Measurements from ENCODE around the gene PRICKLE3. TPM values are rescaled to one million over a fixed set of nuclear protein-coding genes. Genes with fewer than 3 reads are reported as not detected.

Gene PRICKLE3
- polyA plus RNA-seq, 6 donors from 2014 or later, result 3.6 to 8.6 (median 5.4) TPM; not detected in 1

GRCh38 chrX:49214996-49215526, 28.9 kb upstream of the PRICKLE3 start:
- Mint-ChIP-seq H3K4me3 (no peak overlapping the region), H3K4me1 (no peaks in the 10 kb centered on the region), H3K36me3 (peaks cover 0 to 10% of the 10 kb centered on the region in 2 donors), H3K27me3 (peaks cover 0 to 14% (median 9%) of the 10 kb centered on the region in 3 donors), H3K9me3 (peaks cover 0 to 16% (median 0%) of the 10 kb centered on the region in 7 donors), H3K27ac (no peak overlapping the region)
- DNase-seq (no peak), ATAC-seq (ENCODE audit: low read depth in 2 of 2) (no peak)

GRCh38 chrX:49214416-49214815, 28.2 kb upstream of the PRICKLE3 start:
- no peak for DNase-seq
- no peak overlapping the region for H3K4me3 Mint-ChIP-seq
- peaks cover 0 to 16% (median 0%) of the 10 kb centered on the region in 7 donors for H3K9me3 Mint-ChIP-seq
- H3K27me3 Mint-ChIP-seq, result peaks cover 0 to 14% (median 9%) of the 10 kb centered on the region in 3 donors
- peaks cover 0 to 10% of the 10 kb centered on the region in 2 donors for H3K36me3 Mint-ChIP-seq
- no peak overlapping the region for H3K27ac Mint-ChIP-seq
- H3K4me1 Mint-ChIP-seq, result no peaks in the 10 kb centered on the region
- no peak for ATAC-seq (ENCODE audit: low read depth in 2 of 2)

GRCh38 chrX:49212861-49213260, 26.7 kb upstream of the PRICKLE3 start:
- Mint-ChIP-seq H3K27me3 (peaks cover 0 to 14% (median 9%) of the 10 kb centered on the region in 3 donors), H3K4me1 (no peaks in the 10 kb centered on the region), H3K36me3 (peaks cover 0 to 10% of the 10 kb centered on the region in 2 donors), H3K27ac (no peak overlapping the region), H3K9me3 (peaks cover 0 to 16% (median 0%) of the 10 kb centered on the region in 7 donors), H3K4me3 (no peak overlapping the region)
- DNase-seq, result no peak
- ATAC-seq (ENCODE audit: low read depth in 2 of 2), result no peak

GRCh38 chrX:49212209-49212608, 26.0 kb upstream of the PRICKLE3 start:
- Mint-ChIP-seq H3K27ac (no peak overlapping the region), H3K9me3 (peaks cover 0 to 16% (median 0%) of the 10 kb centered on the region in 7 donors), H3K36me3 (peaks cover 0 to 10% of the 10 kb centered on the region in 2 donors), H3K4me1 (no peaks in the 10 kb centered on the region), H3K27me3 (peaks cover 0 to 14% (median 9%) of the 10 kb centered on the region in 3 donors), H3K4me3 (no peak overlapping the region)
- no peak for ATAC-seq (ENCODE audit: low read depth in 2 of 2)
- DNase-seq, result no peak

- Mint-ChIP-seq H3K9me3 (peaks cover 0 to 16% (median 0%) of the 10 kb centered on the region in 7 donors), H3K27me3 (peaks cover 0 to 11% (median 9%) of the 10 kb centered on the region in 3 donors), H3K36me3 (peaks cover 0 to 10% of the 10 kb centered on the region in 2 donors), H3K4me1 (no peaks in the 10 kb centered on the region), H3K4me3 (peak overlapping the region in 2 of 8 donors; percentile 11 to 77), H3K27ac (no peak overlapping the region)
- DNase-seq (no peak), ATAC-seq (ENCODE audit: low read depth in 2 of 2) (no peak)
Observed at GRCh38 chrX:49211074-49211473, 24.9 kb upstream of the PRICKLE3 start.

GRCh38 chrX:49210406-49210805, 24.2 kb upstream of the PRICKLE3 start:
- H3K4me3 Mint-ChIP-seq, result peak overlapping the region in 1 of 8 donors; percentile 39

GRCh38 chrX:49209434-49210251, 23.5 kb upstream of the PRICKLE3 start:
- ATAC-seq (ENCODE audit: low read depth in 2 of 2) (peak; percentile 25 to 27), DNase-seq (no peak)
- no peak overlapping the region for H3K27ac Mint-ChIP-seq
- H3K27me3 Mint-ChIP-seq, result peaks cover 0 to 9% (median 0%) of the 10 kb centered on the region in 3 donors
- peaks cover 0 to 10% of the 10 kb centered on the region in 2 donors for H3K36me3 Mint-ChIP-seq
- peaks cover 0 to 16% (median 0%) of the 10 kb centered on the region in 7 donors for H3K9me3 Mint-ChIP-seq
- H3K4me3 Mint-ChIP-seq, result peak overlapping the region in 6 of 8 donors; percentile 6 to 47 (median 18)
- no peaks in the 10 kb centered on the region for H3K4me1 Mint-ChIP-seq

More at GRCh38 chrX:49210406-49210805, 24.2 kb upstream of the PRICKLE3 start:
- DNase-seq, result no peak
- peaks cover 0 to 9% (median 5%) of the 10 kb centered on the region in 3 donors for H3K27me3 Mint-ChIP-seq
- no peaks in the 10 kb centered on the region for H3K4me1 Mint-ChIP-seq
- H3K27ac Mint-ChIP-seq, result no peak overlapping the region
- peaks cover 0 to 10% of the 10 kb centered on the region in 2 donors for H3K36me3 Mint-ChIP-seq
- peaks cover 0 to 16% (median 0%) of the 10 kb centered on the region in 7 donors for H3K9me3 Mint-ChIP-seq
- ATAC-seq (ENCODE audit: low read depth in 2 of 2), result no peak

- DNase-seq, result no peak
- Mint-ChIP-seq H3K4me1 (no peaks in the 10 kb centered on the region), H3K27ac (no peak overlapping the region), H3K36me3 (peaks cover 0 to 7% of the 10 kb centered on the region in 2 donors), H3K4me3 (no peak overlapping the region), H3K9me3 (peaks cover 0 to 13% (median 0%) of the 10 kb centered on the region in 7 donors), H3K27me3 (peaks cover 0 to 15% (median 0%) of the 10 kb centered on the region in 3 donors)
- no peak for ATAC-seq (ENCODE audit: low read depth in 2 of 2)
Observed at GRCh38 chrX:49208399-49208798, 22.2 kb upstream of the PRICKLE3 start.

- H3K27me3 Mint-ChIP-seq, result peaks cover 0 to 15% (median 0%) of the 10 kb centered on the region in 3 donors
- H3K36me3 Mint-ChIP-seq, result no peaks in the 10 kb centered on the region
- DNase-seq (no peak), ATAC-seq (ENCODE audit: low read depth in 2 of 2) (no peak)
- no peaks in the 10 kb centered on the region for H3K9me3 Mint-ChIP-seq
- no peak overlapping the region for H3K27ac Mint-ChIP-seq
- no peaks in the 10 kb centered on the region for H3K4me1 Mint-ChIP-seq
- no peak overlapping the region for H3K4me3 Mint-ChIP-seq
Observed at GRCh38 chrX:49206543-49206942, 20.4 kb upstream of the PRICKLE3 start.

- peaks cover 0 to 2% (median 0%) of the 10 kb centered on the region in 7 donors for H3K9me3 Mint-ChIP-seq
- H3K4me1 Mint-ChIP-seq, result peaks cover 0 to 6% (median 4%) of the 10 kb centered on the region in 3 donors
Observed at GRCh38 chrX:49205443-49205842, 19.3 kb upstream of the PRICKLE3 start.

GRCh38 chrX:49204709-49205108, 18.5 kb upstream of the PRICKLE3 start:
- Mint-ChIP-seq H3K36me3 (no peaks in the 10 kb centered on the region), H3K27me3 (peaks cover 0 to 7% (median 0%) of the 10 kb centered on the region in 3 donors), H3K9me3 (peaks cover 0 to 2% (median 0%) of the 10 kb centered on the region in 7 donors), H3K4me1 (peaks cover 0 to 7% (median 4%) of the 10 kb centered on the region in 3 donors), H3K27ac (peak overlapping the region in 1 of 6 donors; percentile 76), H3K4me3 (no peak overlapping the region)
- ATAC-seq (ENCODE audit: low read depth in 2 of 2) (no peak), DNase-seq (no peak)

More at GRCh38 chrX:49205443-49205842, 19.3 kb upstream of the PRICKLE3 start:
- Mint-ChIP-seq H3K27me3 (peaks cover 0 to 7% (median 0%) of the 10 kb centered on the region in 3 donors), H3K36me3 (no peaks in the 10 kb centered on the region), H3K27ac (no peak overlapping the region), H3K4me3 (no peak overlapping the region)
- DNase-seq (no peak), ATAC-seq (ENCODE audit: low read depth in 2 of 2) (no peak)

GRCh38 chrX:49204017-49204416, 17.8 kb upstream of the PRICKLE3 start:
- Mint-ChIP-seq H3K27ac (no peak overlapping the region), H3K27me3 (peaks cover 0 to 7% (median 0%) of the 10 kb centered on the region in 3 donors), H3K4me3 (no peak overlapping the region), H3K4me1 (peaks cover 3 to 10% (median 4%) of the 10 kb centered on the region in 3 donors), H3K9me3 (peaks cover 0 to 2% (median 0%) of the 10 kb centered on the region in 7 donors), H3K36me3 (no peaks in the 10 kb centered on the region)
- ATAC-seq (ENCODE audit: low read depth in 2 of 2) (no peak), DNase-seq (no peak)

- DNase-seq (no peak), ATAC-seq (ENCODE audit: low read depth in 2 of 2) (no peak)
- Mint-ChIP-seq H3K4me3 (no peak overlapping the region), H3K27me3 (peaks cover 0 to 9% (median 0%) of the 10 kb centered on the region in 3 donors), H3K9me3 (peaks cover 0 to 2% (median 0%) of the 10 kb centered on the region in 7 donors), H3K27ac (no peak overlapping the region), H3K4me1 (peaks cover 4 to 13% (median 5%) of the 10 kb centered on the region in 3 donors), H3K36me3 (no peaks in the 10 kb centered on the region)
Observed at GRCh38 chrX:49203536-49203935, 17.4 kb upstream of the PRICKLE3 start.

Data from naive B cell (primary cell).